MCF 10A (cell line): Measurements from ENCODE around the gene CAMTA1. TPM values are rescaled to one million over a fixed set of nuclear protein-coding genes. Genes with fewer than 3 reads are reported as not detected.

ENCODE experiments used
- BruUV-seq: library from RNA; stranded (reverse); fragments of 400-500 nt; replicated peaks from 2 replicates; lab custom pipeline; 2021; lab: Mats Ljungman, UMichigan
- CTCF ChIA-PET: fragments of 300-600 bp; sonication (Branson Sonifier 250); formaldehyde crosslinking; extraction: SDS; loops from one replicate; lab custom pipeline; 2021; ENCODE audit warnings: antibody characterized with exemption, inconsistent platforms; lab: Yijun Ruan, JAX
- POLR2A ChIA-PET: fragments of 300-600, 350-650 bp; sonication (Branson Sonifier 250); formaldehyde crosslinking; extraction: SDS; loops from one replicate; lab custom pipeline; 2020; ENCODE audit warnings: antibody characterized with exemption, inconsistent platforms; lab: Yijun Ruan, JAX
- DNase-seq: peaks from one replicate; pipeline ENCODE4 v3.0.0-alpha.2; 2018; ENCODE audit not compliant: unreplicated experiment
- H3K27ac Mint-ChIP-seq: one replicate; pipeline ENCODE4 v1.8.0; 2022; ENCODE audit warnings: mild to moderate bottlenecking, low read depth, mixed read lengths; ENCODE audit not compliant: unreplicated experiment
- H3K27me3 Mint-ChIP-seq: one replicate; pipeline ENCODE4 v1.8.0; 2022; ENCODE audit warnings: mixed read lengths; ENCODE audit not compliant: insufficient read depth, unreplicated experiment
- H3K36me3 Mint-ChIP-seq: one replicate; pipeline ENCODE4 v1.8.0; 2022; ENCODE audit warnings: mild to moderate bottlenecking, moderate library complexity, mixed read lengths; ENCODE audit not compliant: insufficient read depth, unreplicated experiment
- H3K4me1 Mint-ChIP-seq: one replicate; pipeline ENCODE4 v1.8.0; 2022; ENCODE audit warnings: mixed read lengths; ENCODE audit not compliant: insufficient read depth, unreplicated experiment
- H3K4me3 Mint-ChIP-seq: one replicate; pipeline ENCODE4 v1.8.0; 2022; ENCODE audit warnings: mild to moderate bottlenecking, moderate library complexity, mixed read lengths; ENCODE audit not compliant: unreplicated experiment
- H3K9me3 Mint-ChIP-seq: one replicate; pipeline ENCODE4 v1.8.0; 2022; ENCODE audit warnings: mixed read lengths; ENCODE audit not compliant: unreplicated experiment
- CTCF ChIP-seq: fragments of 200-600 bp; IDR thresholded peaks from one replicate; pipeline ENCODE4 v1.8.0; 2022; ENCODE audit warnings: antibody characterized with exemption, mild to moderate bottlenecking; ENCODE audit not compliant: unreplicated experiment
- intact Hi-C: fragments of 100-400 bp; cut with micrococcal nuclease; formaldehyde crosslinking; loops from 2 replicates; pipeline ENCODE4 v1.14.1; 2022
- total RNA-seq: library from RNA; stranded (reverse); gene quantifications from 2 replicates; pipeline ENCODE4 v1.2.3, GENCODE V29; 2022

The CAMTA1 gene
- total RNA-seq, 1 experiment from 2014 or later = 74.1 TPM

GRCh38 chr1:7013833-7014639 lies 228.8 kb downstream of the CAMTA1 start:
- intact Hi-C loops = no loop called here
- Mint-ChIP-seq H3K27ac (no peak overlapping the region), H3K4me1 (no peaks in the 10 kb centered on the region), H3K36me3 (no peaks in the 10 kb centered on the region), H3K4me3 (no peak overlapping the region), H3K27me3 (peaks cover 37% of the 10 kb centered on the region), H3K9me3 (no peaks in the 10 kb centered on the region)
- DNase-seq = no peak
- ChIA-PET POLR2A (no interaction called here), CTCF (interaction anchor here (0.6 kb wide), 1 partner anchor 21 kb away, joined by 3 read pairs; no protein-coding TSS in a partner anchor)
- TF ChIP-seq CTCF = no peak
- BruUV-seq = no TSS peak

DNA sequence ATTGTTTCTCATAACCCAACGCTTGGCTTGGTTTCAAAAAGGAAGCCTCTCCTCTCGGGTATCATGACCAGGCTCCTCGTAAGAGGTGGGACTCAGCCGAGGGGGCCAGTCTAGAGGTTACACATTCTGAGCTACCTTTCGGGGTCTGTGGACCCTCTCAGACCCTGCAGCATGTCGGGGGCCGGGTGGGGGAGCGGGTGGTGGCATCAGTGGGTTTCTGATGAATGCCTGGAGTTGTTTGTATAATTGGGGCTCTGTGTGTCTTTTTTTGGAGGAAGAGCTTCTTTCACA lies 229.3 kb downstream of the CAMTA1 start:
- CTCF ChIA-PET = interaction anchor here (0.6 kb wide), 1 partner anchor 20 kb away, joined by 3 read pairs; no protein-coding TSS in a partner anchor
- no peak for TF ChIP-seq CTCF
- BruUV-seq = no TSS peak
- POLR2A ChIA-PET = no interaction called here
- Mint-ChIP-seq H3K4me1 (no peaks in the 10 kb centered on the region), H3K9me3 (no peaks in the 10 kb centered on the region), H3K27ac (no peak overlapping the region), H3K27me3 (peaks cover 42% of the 10 kb centered on the region), H3K36me3 (no peaks in the 10 kb centered on the region), H3K4me3 (no peak overlapping the region)
- DNase-seq = no peak
- intact Hi-C loops = no loop called here

GRCh38 chr1:7015022-7015421 lies 229.8 kb downstream of the CAMTA1 start:
- H3K27ac Mint-ChIP-seq = no peak overlapping the region
- no peaks in the 10 kb centered on the region for H3K36me3 Mint-ChIP-seq
- no peak for DNase-seq
- no peaks in the 10 kb centered on the region for H3K4me1 Mint-ChIP-seq
- no peaks in the 10 kb centered on the region for H3K9me3 Mint-ChIP-seq
- no peak overlapping the region for H3K4me3 Mint-ChIP-seq
- intact Hi-C loops = no loop called here
- peaks cover 46% of the 10 kb centered on the region for H3K27me3 Mint-ChIP-seq
- ChIA-PET CTCF (no interaction called here), POLR2A (no interaction called here)
- no peak for TF ChIP-seq CTCF
- no TSS peak for BruUV-seq

DNA sequence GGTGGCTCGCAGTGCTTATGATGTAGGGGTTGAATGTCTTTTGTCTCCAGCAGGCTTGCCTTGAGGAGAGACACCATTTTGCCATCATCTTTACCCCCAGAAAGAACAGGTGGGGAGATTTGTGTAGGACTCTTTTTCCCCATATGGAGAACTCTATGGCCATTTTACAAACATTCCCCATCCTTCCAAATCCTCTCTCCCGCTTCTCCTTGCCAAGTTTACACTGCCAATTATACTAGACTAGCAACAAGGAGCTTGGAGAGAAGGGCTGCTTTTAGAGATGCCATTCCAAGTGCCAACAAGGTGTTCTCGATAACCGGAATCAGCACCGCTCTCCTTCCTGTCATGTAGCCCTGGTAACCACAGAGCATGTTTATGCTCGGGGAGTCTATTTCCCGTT lies 233.1 kb downstream of the CAMTA1 start:
- no peak for DNase-seq
- no peaks in the 10 kb centered on the region for H3K36me3 Mint-ChIP-seq
- peaks cover 34% of the 10 kb centered on the region for H3K27me3 Mint-ChIP-seq
- no peak overlapping the region for H3K4me3 Mint-ChIP-seq
- POLR2A ChIA-PET = no interaction called here
- no peaks in the 10 kb centered on the region for H3K9me3 Mint-ChIP-seq
- H3K27ac Mint-ChIP-seq = no peak overlapping the region
- TF ChIP-seq CTCF = no peak
- CTCF ChIA-PET = no interaction called here
- intact Hi-C loops = no loop called here
- no TSS peak for BruUV-seq
- no peaks in the 10 kb centered on the region for H3K4me1 Mint-ChIP-seq
